Neuronal stem cell (in vitro differentiated cells): Measurements from ENCODE around the gene COX17.

Experiments used
- DNase-seq: peaks from one replicate; pipeline ENCODE4 v3.0.0-alpha.2; 2013; ENCODE audit warnings: low spot score
- H2AFZ ChIP-seq: one replicate; pipeline ENCODE4 v1.6.1; 2013; ENCODE audit warnings: mild to moderate bottlenecking, low read length, inconsistent platforms
- H2AK5ac ChIP-seq: 2 replicates; pipeline ENCODE4 v1.6.1; 2013; ENCODE audit warnings: low read depth, mild to moderate bottlenecking, inconsistent platforms, low read length, moderate library complexity, mixed read lengths
- H2BK120ac ChIP-seq: 2 replicates; pipeline ENCODE4 v1.6.1; 2013; ENCODE audit warnings: low read depth, mild to moderate bottlenecking, inconsistent platforms, low read length, moderate library complexity, mixed read lengths
- H2BK12ac ChIP-seq: one replicate; pipeline ENCODE4 v1.6.1; 2013; ENCODE audit warnings: low read length, inconsistent platforms
- H2BK15ac ChIP-seq: 2 replicates; pipeline ENCODE4 v1.6.1; 2013; ENCODE audit warnings: mild to moderate bottlenecking, low read length, inconsistent platforms, mixed read lengths
- H2BK5ac ChIP-seq: one replicate; pipeline ENCODE4 v1.6.1; 2013; ENCODE audit warnings: inconsistent platforms, mild to moderate bottlenecking, low read length, moderate library complexity
- H3K14ac ChIP-seq: one replicate; pipeline ENCODE4 v1.6.1; 2013; ENCODE audit warnings: low read length, inconsistent platforms
- H3K18ac ChIP-seq: 2 replicates; pipeline ENCODE4 v1.6.1; 2013; ENCODE audit warnings: low read length, inconsistent platforms
- H3K23ac ChIP-seq: 2 replicates; pipeline ENCODE4 v1.6.1; 2013; ENCODE audit warnings: low read depth, mild to moderate bottlenecking, mixed read lengths, low read length, inconsistent platforms; ENCODE audit not compliant: poor library complexity
- H3K27ac ChIP-seq: replicated peaks from 3 replicates; pipeline ENCODE4 v1.5.1; 2013; ENCODE audit warnings: low read length, inconsistent platforms
- H3K27me3 ChIP-seq, 3 experiments: 2 replicates each; pipeline ENCODE4 v1.6.1; 2013; ENCODE audit warnings: low read length in 3 of 3, mild to moderate bottlenecking in 2 of 3, inconsistent platforms in 1 of 3, low read depth in 1 of 3, mixed read lengths in 1 of 3, moderate library complexity in 1 of 3; ENCODE audit not compliant: control insufficient read depth in 3 of 3, insufficient read depth in 3 of 3
- H3K36me3 ChIP-seq, 2 donors: replicated peaks in 1 of 2; 2 replicates each; pipeline ENCODE4 v1.6.1; 2013; ENCODE audit warnings: low read length in 2 of 2; ENCODE audit not compliant: control insufficient read depth in 2 of 2, insufficient read depth in 2 of 2
- H3K4ac ChIP-seq: 2 replicates; pipeline ENCODE4 v1.6.1; 2013; ENCODE audit warnings: inconsistent platforms, mild to moderate bottlenecking, low read length, moderate library complexity
- H3K4me1 ChIP-seq, 2 donors: 1 replicate in 1 of 2; 2 replicates in 1 of 2; pipeline ENCODE4 v1.6.1; 2013; ENCODE audit warnings: low read length in 2 of 2, low read depth in 1 of 2; ENCODE audit not compliant: control insufficient read depth in 2 of 2, insufficient read depth in 1 of 2
- H3K4me2 ChIP-seq: one replicate; pipeline ENCODE4 v1.6.1; 2013; ENCODE audit warnings: mild to moderate bottlenecking, low read length, inconsistent platforms; ENCODE audit not compliant: insufficient read depth, poor library complexity, severe bottlenecking
- H3K4me3 ChIP-seq, 2 donors: 2 replicates each; pipeline ENCODE4 v1.5.1; 2013; ENCODE audit warnings: low read length in 2 of 2, mild to moderate bottlenecking in 2 of 2, inconsistent platforms in 1 of 2, moderate library complexity in 1 of 2
- H3K79me1 ChIP-seq: one replicate; pipeline ENCODE4 v1.6.1; 2013; ENCODE audit warnings: low read depth, mild to moderate bottlenecking, inconsistent platforms, low read length, moderate library complexity
- H3K9ac ChIP-seq: one replicate; pipeline ENCODE4 v1.6.1; 2013; ENCODE audit warnings: mild to moderate bottlenecking, low read depth, low read length, inconsistent platforms; ENCODE audit not compliant: poor library complexity
- H3K9me3 ChIP-seq, 2 donors: replicated peaks in 1 of 2; 2 replicates each; pipeline versions ENCODE3 to v1.6.1; 2013; ENCODE audit warnings: low read length in 2 of 2, mild to moderate bottlenecking in 2 of 2, inconsistent platforms in 1 of 2, low read depth in 1 of 2, mixed read lengths in 1 of 2, moderate library complexity in 1 of 2; ENCODE audit not compliant: control insufficient read depth in 2 of 2, insufficient read depth in 1 of 2
- H4K8ac ChIP-seq: one replicate; pipeline ENCODE4 v1.6.1; 2013; ENCODE audit warnings: low read depth, mild to moderate bottlenecking, inconsistent platforms, low read length, moderate library complexity
- H4K91ac ChIP-seq: one replicate; pipeline ENCODE4 v1.6.1; 2013; ENCODE audit warnings: low read length, low read depth, mild to moderate bottlenecking, inconsistent platforms; ENCODE audit not compliant: poor library complexity
- WGBS, 2 donors: extraction: QIAGEN DNeasy Blood & Tissue Kit; methylation state at CpG; one replicate each; pipeline ENCODE4 v1.1.7; 2013; ENCODE audit warnings: missing lambda C conversion rate in 2 of 2, mixed read lengths in 1 of 2; ENCODE audit not compliant: insufficient read length in 2 of 2, insufficient replicate concordance in 1 of 2; ENCODE audit errors: extremely low coverage in 2 of 2; 5-methylcytosine and 5-hydroxymethylcytosine counted together

The COX17 gene

DNA sequence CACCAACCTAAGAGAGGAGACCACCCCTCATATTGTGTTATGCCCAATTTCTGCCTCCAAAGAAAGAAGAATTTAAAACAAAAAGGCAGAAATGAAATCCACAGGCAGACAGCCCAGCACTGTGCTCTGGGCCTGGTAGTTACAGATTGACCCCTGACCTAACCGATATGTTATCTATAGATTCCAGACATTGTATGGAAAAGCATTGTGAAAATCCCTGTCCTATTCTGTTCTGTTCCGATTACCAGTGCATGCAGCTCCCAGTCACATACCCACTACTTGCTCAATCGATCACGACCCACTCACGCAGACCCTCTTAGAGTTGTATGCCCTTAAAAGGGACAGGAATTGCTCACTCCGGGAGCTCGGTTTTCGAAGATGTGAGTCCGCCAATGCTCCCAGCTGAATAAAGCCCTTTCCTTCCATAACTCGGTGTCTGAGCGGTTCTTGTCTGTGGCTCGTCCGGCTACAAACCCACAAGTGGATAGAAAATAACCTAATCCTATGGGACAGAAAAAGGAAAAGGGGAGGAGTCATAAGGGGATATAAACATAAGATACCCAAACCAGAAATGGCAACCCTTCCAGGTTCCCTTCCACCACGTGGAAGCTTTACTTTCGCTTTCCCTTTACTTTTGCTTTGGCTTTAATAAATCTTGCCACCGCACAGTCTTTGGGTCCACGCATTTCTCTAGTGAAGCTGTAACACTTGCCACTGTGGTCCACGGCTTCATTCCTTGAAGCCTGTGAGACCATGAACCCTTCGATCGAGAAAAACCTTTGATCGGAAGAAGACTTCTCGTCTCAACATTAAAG lies 23.9 kb upstream of the COX17 start:
- Histone ChIP-seq H4K8ac (no peak overlapping the region), H3K9me3 (peaks cover 0 to 3% of the 10 kb centered on the region in 2 donors), H2AK5ac (no peak overlapping the region), H2AFZ (peak overlapping the region; percentile 37), H2BK120ac (no peak overlapping the region), H3K79me1 (no peaks in the 10 kb centered on the region), H3K23ac (no peak overlapping the region), H3K27ac (no peak overlapping the region), H3K18ac (no peak overlapping the region), H3K4me1 (peaks cover 0 to 1% of the 10 kb centered on the region in 2 donors), H2BK12ac (no peak overlapping the region), H3K27me3 (no peaks in the 10 kb centered on the region), H2BK5ac (no peak overlapping the region), H3K9ac (no peak overlapping the region), H3K36me3 (no peaks in the 10 kb centered on the region), H3K4ac (no peak overlapping the region), H3K4me3 (no peak overlapping the region), H3K4me2 (no peak overlapping the region), H3K14ac (no peak overlapping the region), H2BK15ac (no peak overlapping the region), H4K91ac (no peak overlapping the region)
- no CpG with 5 or more reads among the region's 22 CpGs for WGBS, 2 donors
- DNase-seq, result no peak

DNA sequence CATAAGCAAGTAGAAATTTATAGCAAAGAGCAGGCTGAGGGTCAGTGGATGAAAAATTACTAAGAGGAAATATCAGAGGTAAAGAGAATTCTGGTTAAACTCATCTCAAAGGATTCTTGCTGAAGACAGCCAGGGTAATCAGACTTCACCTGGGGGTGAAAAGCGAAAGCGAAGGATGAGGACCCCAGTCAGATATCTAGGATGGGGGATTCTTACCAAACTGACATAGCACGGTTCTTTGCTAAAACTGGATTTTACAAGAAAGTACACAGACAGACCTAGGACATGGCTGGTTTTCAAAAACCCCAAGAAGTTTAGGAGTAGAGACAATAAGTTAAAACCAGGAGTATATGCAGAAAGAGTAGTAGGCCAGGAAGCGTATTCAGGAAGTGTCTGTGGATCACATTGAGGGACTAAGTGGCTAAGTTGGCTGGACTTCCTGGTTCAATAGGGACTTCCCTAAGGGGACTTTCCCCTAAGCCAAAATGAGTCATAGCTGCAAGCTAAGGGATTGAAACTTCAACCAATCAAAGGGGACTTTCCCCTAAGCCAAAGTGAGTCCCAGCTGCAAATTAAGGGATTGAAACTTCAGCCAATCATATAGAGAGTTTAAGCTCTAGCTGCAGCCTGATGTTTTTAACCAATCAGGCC lies 23.2 kb upstream of the COX17 start:
- H3K23ac ChIP-seq, result no peak overlapping the region
- H4K91ac ChIP-seq, result no peak overlapping the region
- H4K8ac ChIP-seq, result no peak overlapping the region
- H3K9ac ChIP-seq, result no peak overlapping the region
- no peak overlapping the region for H3K14ac ChIP-seq
- no peaks in the 10 kb centered on the region for H3K27me3 ChIP-seq
- no peak overlapping the region for H2BK5ac ChIP-seq
- peak overlapping the region; percentile 31 for H2AFZ ChIP-seq
- H3K9me3 ChIP-seq, result peaks cover 0 to 3% of the 10 kb centered on the region in 2 donors
- no peak overlapping the region for H3K18ac ChIP-seq
- no peak overlapping the region for H2BK12ac ChIP-seq
- H3K4me1 ChIP-seq, result peaks cover 0 to 1% of the 10 kb centered on the region in 2 donors
- H3K4me3 ChIP-seq, result no peak overlapping the region
- WGBS, 2 donors, result no CpG with 5 or more reads among the region's 4 CpGs
- no peak overlapping the region for H2AK5ac ChIP-seq
- H2BK120ac ChIP-seq, result no peak overlapping the region
- no peaks in the 10 kb centered on the region for H3K36me3 ChIP-seq
- H2BK15ac ChIP-seq, result no peak overlapping the region
- H3K27ac ChIP-seq, result no peak overlapping the region
- no peaks in the 10 kb centered on the region for H3K79me1 ChIP-seq
- H3K4ac ChIP-seq, result no peak overlapping the region
- H3K4me2 ChIP-seq, result no peak overlapping the region
- no peak for DNase-seq

GRCh38 chr3:119697394-119697793 lies 20.2 kb upstream of the COX17 start:
- Histone ChIP-seq H3K14ac (no peak overlapping the region), H2BK120ac (no peak overlapping the region), H3K36me3 (no peaks in the 10 kb centered on the region), H3K4me3 (no peak overlapping the region), H2AFZ (no peak overlapping the region), H3K4me1 (peaks cover 0 to 1% of the 10 kb centered on the region in 2 donors), H3K18ac (no peak overlapping the region), H4K91ac (no peak overlapping the region), H2BK5ac (no peak overlapping the region), H3K23ac (no peak overlapping the region), H3K27me3 (no peaks in the 10 kb centered on the region), H3K4ac (no peak overlapping the region), H3K4me2 (no peak overlapping the region), H3K9me3 (peaks cover 0 to 3% of the 10 kb centered on the region in 2 donors), H2BK15ac (no peak overlapping the region), H4K8ac (no peak overlapping the region), H2AK5ac (no peak overlapping the region), H3K79me1 (no peaks in the 10 kb centered on the region), H3K27ac (no peak overlapping the region), H3K9ac (no peak overlapping the region), H2BK12ac (no peak overlapping the region)
- DNase-seq, result no peak
- WGBS, 2 donors, result no CpG with 5 or more reads among the region's 5 CpGs

GRCh38 chr3:119695480-119695879 lies 18.3 kb upstream of the COX17 start:
- Histone ChIP-seq H3K27ac (no peak overlapping the region), H2BK15ac (no peak overlapping the region), H4K8ac (no peak overlapping the region), H3K4me2 (no peak overlapping the region), H3K4me3 (no peak overlapping the region), H2BK5ac (no peak overlapping the region), H3K36me3 (no peaks in the 10 kb centered on the region), H3K4ac (no peak overlapping the region), H4K91ac (no peak overlapping the region), H3K27me3 (peaks cover 0 to 8% (median 0%) of the 10 kb centered on the region in 3 experiments), H3K4me1 (no peaks in the 10 kb centered on the region), H2BK12ac (no peak overlapping the region), H3K18ac (no peak overlapping the region), H2AFZ (peak overlapping the region; percentile 54), H3K9me3 (no peaks in the 10 kb centered on the region), H3K14ac (no peak overlapping the region), H2BK120ac (no peak overlapping the region), H3K79me1 (no peaks in the 10 kb centered on the region), H3K9ac (no peak overlapping the region), H2AK5ac (no peak overlapping the region), H3K23ac (no peak overlapping the region)
- no CpG with 5 or more reads among the region's 2 CpGs for WGBS, 2 donors
- no peak for DNase-seq
